ENCODE data around the gene SORCS3.

SORCS3 gene

DNA sequence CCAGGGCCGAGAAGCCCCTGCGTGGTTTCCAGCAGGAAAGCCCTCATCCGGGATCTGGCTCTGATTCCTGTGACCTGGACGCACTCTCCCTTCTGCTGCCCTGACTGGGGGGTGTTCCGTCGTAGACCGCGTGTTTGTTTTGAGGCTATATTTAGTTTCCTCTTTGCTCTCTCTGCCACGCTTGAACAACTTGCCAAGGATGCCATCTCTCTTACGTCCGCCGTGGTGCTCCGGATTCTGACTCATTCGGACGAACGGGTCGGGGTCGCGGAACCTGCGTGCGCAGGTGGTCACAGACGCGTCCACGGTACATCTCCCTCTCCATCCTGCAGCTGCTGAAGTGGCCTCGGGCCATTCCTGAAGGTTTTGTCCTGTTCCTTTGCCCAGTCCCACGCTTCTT, 10.4 kb upstream of the SORCS3 start:
- Histone ChIP-seq H3K4me3 (ENCODE audit: low read depth in 1 of 2, low read length in 2 of 2) (no peak overlapping the region), H3K36me3 (ENCODE audit: control insufficient read depth in 1 of 2, insufficient read depth in 2 of 2, low read length in 2 of 2) (no peaks in the 10 kb centered on the region), H3K27me3 (ENCODE audit: low read depth, low read length) (no peaks in the 10 kb centered on the region), H3K9me3 (ENCODE audit: control insufficient read depth in 1 of 2, low read length in 2 of 2) (no peaks in the 10 kb centered on the region), H3K27ac (ENCODE audit: low read length) (no peak overlapping the region), H3K4me1 (ENCODE audit: control insufficient read depth in 1 of 2, insufficient read depth in 2 of 2, low read length in 2 of 2) (no peaks in the 10 kb centered on the region)

DNA sequence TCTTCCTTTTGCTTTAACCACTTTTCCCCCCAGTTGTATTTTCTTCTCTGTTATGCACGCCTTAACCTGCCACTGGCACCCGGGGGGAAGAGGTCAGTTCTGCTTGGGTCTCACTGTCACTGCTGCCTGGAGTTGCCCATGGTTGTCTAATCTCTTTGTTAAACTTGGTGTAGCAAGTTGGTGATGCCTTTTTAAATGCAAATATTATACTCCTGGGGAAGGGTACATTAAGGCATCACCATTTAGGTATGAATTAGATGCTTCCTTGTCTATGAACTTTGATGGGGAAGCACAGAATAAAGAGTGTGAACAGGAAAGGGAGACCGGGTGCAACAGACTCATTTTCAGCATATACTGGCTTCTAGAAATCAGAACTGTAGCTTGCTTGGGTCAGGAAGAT, 9.1 kb upstream of the SORCS3 start:
- H3K4me3 ChIP-seq (ENCODE audit: low read depth in 1 of 2, low read length in 2 of 2): no peak overlapping the region
- H3K27me3 ChIP-seq (ENCODE audit: low read depth, low read length): no peaks in the 10 kb centered on the region
- no peaks in the 10 kb centered on the region for H3K4me1 ChIP-seq (ENCODE audit: control insufficient read depth in 1 of 2, insufficient read depth in 2 of 2, low read length in 2 of 2)
- H3K36me3 ChIP-seq (ENCODE audit: control insufficient read depth in 1 of 2, insufficient read depth in 2 of 2, low read length in 2 of 2): no peaks in the 10 kb centered on the region
- no peaks in the 10 kb centered on the region for H3K9me3 ChIP-seq (ENCODE audit: control insufficient read depth in 1 of 2, low read length in 2 of 2)
- no peak overlapping the region for H3K27ac ChIP-seq (ENCODE audit: low read length)

DNA sequence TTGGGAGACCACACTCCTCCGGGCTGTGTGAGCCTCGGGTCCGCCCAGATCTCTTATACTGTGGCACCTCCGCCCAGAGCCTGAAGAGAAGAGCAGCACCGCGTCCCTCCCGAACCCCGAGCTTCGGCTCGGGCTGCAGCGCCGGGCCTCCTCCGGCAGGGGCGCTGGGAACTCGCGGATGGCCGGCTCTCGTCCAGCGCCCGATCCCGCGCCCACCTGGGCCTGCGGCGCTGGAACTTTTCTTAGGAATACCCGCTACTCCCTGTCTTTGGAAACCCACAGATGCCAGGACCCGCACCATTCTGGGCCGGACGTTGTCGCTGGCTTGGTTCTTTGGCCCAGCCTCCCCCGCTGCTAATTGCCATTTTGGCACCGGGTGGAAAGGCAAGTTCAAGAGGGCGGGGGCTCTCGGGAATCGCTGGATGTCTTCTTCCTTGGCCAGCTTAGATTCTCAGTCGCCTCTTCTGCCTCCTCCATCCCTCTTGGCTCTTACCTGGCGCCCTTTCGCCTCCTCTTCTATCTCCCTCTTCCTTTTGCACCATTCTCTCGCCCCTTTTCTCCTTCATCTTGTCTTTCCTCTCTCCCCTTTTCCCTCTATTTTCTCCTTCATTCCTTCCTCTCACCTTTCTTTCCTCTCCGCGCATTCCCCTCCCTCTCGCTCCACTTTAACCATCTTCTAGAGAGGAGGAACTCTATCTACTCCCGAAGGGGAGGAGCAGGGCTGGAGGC, 2.1 kb upstream of the SORCS3 start:
- Histone ChIP-seq H3K27me3 (ENCODE audit: low read depth, low read length) (peaks cover 14% of the 10 kb centered on the region), H3K4me3 (ENCODE audit: low read depth in 1 of 2, low read length in 2 of 2) (peak overlapping the region; percentile 23 to 75), H3K9me3 (ENCODE audit: control insufficient read depth in 1 of 2, low read length in 2 of 2) (no peaks in the 10 kb centered on the region), H3K36me3 (ENCODE audit: control insufficient read depth in 1 of 2, insufficient read depth in 2 of 2, low read length in 2 of 2) (no peaks in the 10 kb centered on the region), H3K27ac (ENCODE audit: low read length) (no peak overlapping the region), H3K4me1 (ENCODE audit: control insufficient read depth in 1 of 2, insufficient read depth in 2 of 2, low read length in 2 of 2) (peaks cover 0 to 25% of the 10 kb centered on the region in 2 donors)

DNA sequence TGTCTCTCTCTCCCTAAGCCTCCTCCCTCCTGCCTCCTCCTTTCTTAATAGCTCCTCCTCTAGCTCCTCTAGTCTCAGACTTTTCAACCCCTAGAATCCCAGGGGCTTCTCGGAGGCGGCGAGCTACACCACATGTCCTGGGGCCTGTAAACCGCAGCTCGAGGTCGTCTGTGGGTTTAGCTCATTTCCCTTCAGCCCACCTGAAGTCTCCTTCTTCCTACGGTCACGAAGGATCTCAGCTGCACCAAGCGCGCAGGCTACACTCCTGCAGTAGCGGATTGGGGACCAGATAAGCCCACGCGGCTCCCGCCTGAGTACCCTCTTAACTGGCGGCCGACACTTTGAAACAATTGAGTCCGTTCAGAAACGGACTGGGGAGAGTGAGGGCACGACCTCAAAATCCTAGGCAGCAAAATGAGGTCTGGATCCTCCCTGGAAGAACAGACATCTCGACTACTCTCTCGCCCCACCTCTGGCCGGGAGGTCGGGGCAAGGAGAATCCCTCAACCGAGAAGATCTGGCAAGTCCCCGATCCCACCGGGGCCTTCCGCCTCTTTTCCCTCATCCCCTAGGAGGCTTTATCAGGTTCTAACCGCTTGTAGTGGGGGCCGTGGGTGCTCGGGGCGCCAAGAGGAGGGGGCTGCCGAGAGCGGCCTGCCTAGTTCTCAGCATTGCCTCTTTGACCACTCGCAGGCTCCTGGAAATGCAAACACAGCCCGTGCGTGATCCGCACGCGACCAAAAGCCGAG, 1.3 kb upstream of the SORCS3 start:
- H3K36me3 ChIP-seq (ENCODE audit: control insufficient read depth in 1 of 2, insufficient read depth in 2 of 2, low read length in 2 of 2): no peaks in the 10 kb centered on the region
- H3K9me3 ChIP-seq (ENCODE audit: control insufficient read depth in 1 of 2, low read length in 2 of 2): no peaks in the 10 kb centered on the region
- H3K27ac ChIP-seq (ENCODE audit: low read length): no peak overlapping the region
- peaks cover 0 to 25% of the 10 kb centered on the region in 2 donors for H3K4me1 ChIP-seq (ENCODE audit: control insufficient read depth in 1 of 2, insufficient read depth in 2 of 2, low read length in 2 of 2)
- peaks cover 14% of the 10 kb centered on the region for H3K27me3 ChIP-seq (ENCODE audit: low read depth, low read length)
- H3K4me3 ChIP-seq (ENCODE audit: low read depth in 1 of 2, low read length in 2 of 2): peak overlapping the region; percentile 23 to 75

DNA sequence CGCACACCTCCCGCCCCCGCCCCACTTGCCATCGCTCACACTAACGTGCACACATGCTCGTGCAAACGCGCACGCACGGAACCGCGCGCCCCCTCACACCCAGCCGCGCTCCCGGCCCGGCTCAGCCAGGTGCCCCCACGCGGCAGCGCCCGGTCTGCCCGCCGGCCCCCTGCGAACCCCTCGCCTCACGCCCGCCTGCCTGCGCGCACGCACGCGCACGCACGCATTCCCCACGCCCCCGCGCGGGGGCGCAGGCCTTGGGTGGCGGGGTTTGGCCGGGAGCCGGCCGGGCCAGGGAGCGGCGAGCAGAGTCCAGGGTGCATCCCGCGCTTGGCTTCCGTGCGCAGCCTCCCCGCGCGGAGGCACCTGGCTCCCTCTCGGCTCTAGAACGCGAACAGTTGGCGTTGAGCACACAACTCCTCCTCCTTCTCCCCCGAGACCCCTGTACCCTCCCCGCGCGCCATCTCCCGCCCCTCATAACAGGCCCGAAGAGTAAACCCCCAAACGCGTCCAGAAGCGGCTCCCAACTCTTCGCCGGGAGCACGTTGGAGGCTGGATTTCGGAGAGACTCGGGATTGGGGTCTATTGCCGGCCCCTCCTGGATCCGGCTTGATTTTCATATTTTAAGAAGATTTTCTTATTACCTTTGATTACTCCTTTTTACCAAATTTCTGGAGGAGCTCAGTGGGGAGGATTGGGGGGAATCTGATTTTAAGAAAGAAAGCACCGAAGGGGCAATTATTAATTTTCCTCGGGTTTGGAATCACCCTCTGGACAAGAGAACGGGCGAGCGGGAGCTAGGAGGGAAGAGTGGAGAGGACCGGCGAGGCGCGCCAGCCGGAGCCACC, 527 bp upstream of the SORCS3 start:
- H3K4me3 ChIP-seq (ENCODE audit: low read depth in 1 of 2, low read length in 2 of 2): peak overlapping the region in 1 of 2 donors; percentile 75
- H3K27me3 ChIP-seq (ENCODE audit: low read depth, low read length): peaks cover 14% of the 10 kb centered on the region
- peaks cover 0 to 25% of the 10 kb centered on the region in 2 donors for H3K4me1 ChIP-seq (ENCODE audit: control insufficient read depth in 1 of 2, insufficient read depth in 2 of 2, low read length in 2 of 2)
- H3K27ac ChIP-seq (ENCODE audit: low read length): no peak overlapping the region
- H3K36me3 ChIP-seq (ENCODE audit: control insufficient read depth in 1 of 2, insufficient read depth in 2 of 2, low read length in 2 of 2): no peaks in the 10 kb centered on the region
- H3K9me3 ChIP-seq (ENCODE audit: control insufficient read depth in 1 of 2, low read length in 2 of 2): no peaks in the 10 kb centered on the region

DNA sequence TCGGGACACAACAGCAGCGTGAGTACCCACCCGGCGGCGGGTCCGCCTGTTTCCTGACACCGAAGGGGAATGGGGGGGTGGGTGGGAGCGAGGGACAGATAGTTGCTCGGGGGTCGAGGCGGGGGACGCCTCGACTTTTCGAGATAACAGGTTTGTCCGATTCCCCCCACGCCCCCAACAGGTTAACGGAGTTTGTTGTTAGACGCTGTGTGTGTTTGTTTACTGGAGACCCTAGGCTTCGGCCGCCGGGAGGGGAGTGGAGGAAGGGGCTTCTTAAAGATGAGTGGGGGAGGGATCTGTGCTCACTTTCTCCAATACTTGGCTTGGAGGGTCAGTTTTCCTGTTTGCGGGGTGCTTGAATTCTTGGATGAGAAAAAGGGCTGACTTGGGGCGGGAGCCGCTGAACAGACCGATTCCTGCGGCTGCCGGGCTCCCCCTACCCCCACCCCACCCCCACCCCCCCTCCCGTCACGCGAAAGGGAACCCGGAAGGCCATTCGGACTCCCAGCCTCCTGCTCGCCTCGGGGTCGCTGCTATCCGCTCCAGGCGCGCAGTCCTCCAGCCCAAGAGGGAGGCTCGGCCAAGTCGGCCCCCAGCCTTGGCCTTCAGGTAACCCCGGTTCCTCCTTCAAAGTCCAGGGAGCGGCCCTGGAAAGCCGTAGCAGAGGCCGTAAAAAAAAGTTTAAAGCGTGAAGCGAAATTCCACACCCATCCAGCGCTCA, 1.0 kb downstream of the SORCS3 start:
- Histone ChIP-seq H3K9me3 (ENCODE audit: control insufficient read depth in 1 of 2, low read length in 2 of 2) (no peaks in the 10 kb centered on the region), H3K27ac (ENCODE audit: low read length) (no peak overlapping the region), H3K36me3 (ENCODE audit: control insufficient read depth in 1 of 2, insufficient read depth in 2 of 2, low read length in 2 of 2) (no peaks in the 10 kb centered on the region), H3K4me1 (ENCODE audit: control insufficient read depth in 1 of 2, insufficient read depth in 2 of 2, low read length in 2 of 2) (peaks cover 0 to 25% of the 10 kb centered on the region in 2 donors), H3K4me3 (ENCODE audit: low read depth in 1 of 2, low read length in 2 of 2) (peak overlapping the region in 1 of 2 donors; percentile 75), H3K27me3 (ENCODE audit: low read depth, low read length) (peaks cover 14% of the 10 kb centered on the region)

DNA sequence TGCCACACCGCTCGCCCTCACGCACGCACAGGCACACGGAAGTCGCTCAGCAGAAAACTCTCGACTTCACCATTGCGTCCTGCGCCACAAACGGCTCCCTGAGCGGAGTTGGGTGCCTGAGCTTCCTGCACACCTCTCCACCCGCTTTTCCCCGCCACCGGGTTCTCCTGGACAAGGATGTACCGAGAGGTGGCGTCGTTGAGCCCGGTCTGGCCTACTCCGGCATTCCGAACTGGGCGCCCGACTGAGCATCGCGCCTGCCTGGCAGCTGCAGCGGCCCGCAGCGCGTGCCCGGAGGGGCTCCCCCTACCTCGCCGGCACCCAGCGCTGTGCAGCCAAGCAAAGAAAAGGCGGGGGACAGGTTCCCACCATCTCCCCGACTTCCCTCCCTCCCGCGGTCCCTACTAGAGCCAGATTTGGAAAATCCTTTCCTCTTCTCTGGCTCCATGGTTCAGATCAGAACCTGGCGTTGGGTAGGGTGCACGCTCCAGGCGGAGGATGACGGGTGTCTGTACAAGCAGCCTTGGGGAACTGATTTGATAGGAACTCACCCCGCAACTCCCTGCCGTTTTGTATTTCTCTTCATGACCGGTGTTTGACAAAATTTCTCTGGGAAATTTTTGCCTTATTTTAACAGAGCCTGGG, 1.7 kb downstream of the SORCS3 start:
- Histone ChIP-seq H3K4me3 (ENCODE audit: low read depth in 1 of 2, low read length in 2 of 2) (peak overlapping the region in 1 of 2 donors; percentile 75), H3K36me3 (ENCODE audit: control insufficient read depth in 1 of 2, insufficient read depth in 2 of 2, low read length in 2 of 2) (no peaks in the 10 kb centered on the region), H3K4me1 (ENCODE audit: control insufficient read depth in 1 of 2, insufficient read depth in 2 of 2, low read length in 2 of 2) (peaks cover 0 to 25% of the 10 kb centered on the region in 2 donors), H3K27ac (ENCODE audit: low read length) (no peak overlapping the region), H3K27me3 (ENCODE audit: low read depth, low read length) (peaks cover 14% of the 10 kb centered on the region), H3K9me3 (ENCODE audit: control insufficient read depth in 1 of 2, low read length in 2 of 2) (no peaks in the 10 kb centered on the region)

DNA sequence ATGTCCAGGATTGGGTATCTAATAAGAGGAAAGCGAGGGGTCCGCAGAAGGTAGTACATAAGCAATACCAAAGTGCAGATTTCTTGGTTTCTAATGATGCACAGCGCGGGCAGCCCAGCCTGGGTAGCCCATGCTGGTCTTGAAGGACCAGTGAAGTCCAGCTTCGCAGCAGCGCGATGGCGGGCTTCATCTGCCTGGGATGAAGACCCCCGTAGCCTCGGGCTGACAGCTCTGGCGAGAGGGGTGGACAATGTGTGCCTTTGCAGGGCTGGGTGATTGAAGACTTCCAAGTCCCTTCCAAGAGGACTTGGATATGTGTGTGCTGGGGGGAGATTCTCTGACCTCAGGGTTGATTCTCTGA, 2.2 kb downstream of the SORCS3 start:
- Histone ChIP-seq H3K27me3 (ENCODE audit: low read depth, low read length) (peaks cover 14% of the 10 kb centered on the region), H3K36me3 (ENCODE audit: control insufficient read depth in 1 of 2, insufficient read depth in 2 of 2, low read length in 2 of 2) (no peaks in the 10 kb centered on the region), H3K4me3 (ENCODE audit: low read depth in 1 of 2, low read length in 2 of 2) (peak overlapping the region in 1 of 2 donors; percentile 75), H3K4me1 (ENCODE audit: control insufficient read depth in 1 of 2, insufficient read depth in 2 of 2, low read length in 2 of 2) (peaks cover 0 to 25% of the 10 kb centered on the region in 2 donors), H3K27ac (ENCODE audit: low read length) (no peak overlapping the region), H3K9me3 (ENCODE audit: control insufficient read depth in 1 of 2, low read length in 2 of 2) (no peaks in the 10 kb centered on the region)

DNA sequence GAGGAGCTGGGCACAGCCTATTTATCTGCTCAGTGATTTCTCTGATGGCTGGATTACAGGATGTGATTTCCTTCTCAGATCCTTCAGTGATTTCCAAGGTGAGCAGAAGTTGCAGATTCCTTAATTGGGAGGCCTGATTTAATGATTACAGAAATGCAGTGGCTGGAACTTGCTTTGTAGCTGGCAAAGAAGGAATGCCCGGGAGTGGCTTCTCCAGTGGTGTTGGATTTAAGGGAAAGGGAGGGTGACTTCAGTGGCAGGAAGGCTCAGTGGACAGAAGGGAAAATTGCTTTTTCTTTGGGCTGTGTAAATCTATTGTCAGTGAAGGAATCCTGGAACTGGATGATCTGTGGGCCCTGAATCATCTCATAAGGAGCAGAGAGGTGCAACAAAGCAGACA, 5.1 kb downstream of the SORCS3 start:
- no peak overlapping the region for H3K4me3 ChIP-seq (ENCODE audit: low read depth in 1 of 2, low read length in 2 of 2)
- peaks cover 0 to 5% of the 10 kb centered on the region in 2 donors for H3K4me1 ChIP-seq (ENCODE audit: control insufficient read depth in 1 of 2, insufficient read depth in 2 of 2, low read length in 2 of 2)
- H3K27ac ChIP-seq (ENCODE audit: low read length): no peak overlapping the region
- no peaks in the 10 kb centered on the region for H3K9me3 ChIP-seq (ENCODE audit: control insufficient read depth in 1 of 2, low read length in 2 of 2)
- no peaks in the 10 kb centered on the region for H3K36me3 ChIP-seq (ENCODE audit: control insufficient read depth in 1 of 2, insufficient read depth in 2 of 2, low read length in 2 of 2)
- peaks cover 3% of the 10 kb centered on the region for H3K27me3 ChIP-seq (ENCODE audit: low read depth, low read length)

DNA sequence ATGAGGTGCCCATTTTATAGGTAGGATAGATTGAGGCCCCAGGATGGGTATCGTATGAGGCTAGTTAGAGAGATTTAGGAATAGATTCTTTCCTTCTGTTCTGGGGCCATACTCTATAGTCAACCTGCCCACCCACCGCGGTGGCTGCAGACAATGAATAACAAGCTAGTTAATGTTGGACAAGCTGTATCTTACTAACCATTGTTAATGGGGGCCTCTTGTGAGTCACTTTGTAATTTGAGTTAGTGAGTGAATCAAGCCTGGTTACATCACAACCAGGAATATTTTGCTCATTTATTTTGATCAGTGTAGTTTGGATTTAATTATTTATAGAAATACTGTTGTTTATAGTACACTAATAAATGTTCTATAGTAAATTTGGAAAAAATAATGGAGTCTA, 7.3 kb downstream of the SORCS3 start:
- Histone ChIP-seq H3K4me1 (ENCODE audit: control insufficient read depth in 1 of 2, insufficient read depth in 2 of 2, low read length in 2 of 2) (no peaks in the 10 kb centered on the region), H3K27ac (ENCODE audit: low read length) (no peak overlapping the region), H3K27me3 (ENCODE audit: low read depth, low read length) (no peaks in the 10 kb centered on the region), H3K4me3 (ENCODE audit: low read depth in 1 of 2, low read length in 2 of 2) (no peak overlapping the region), H3K9me3 (ENCODE audit: control insufficient read depth in 1 of 2, low read length in 2 of 2) (no peaks in the 10 kb centered on the region), H3K36me3 (ENCODE audit: control insufficient read depth in 1 of 2, insufficient read depth in 2 of 2, low read length in 2 of 2) (no peaks in the 10 kb centered on the region)

All from muscle layer of duodenum (tissue), 2 donors.